Subcutaneous adipose tissue (tissue), 4 donors: ENCODE results near the gene ATF6. TPM values are rescaled to one million over a fixed set of nuclear protein-coding genes. Genes with fewer than 3 reads are reported as not detected.

Source experiments
- total RNA-seq, 4 donors: library from RNA; depleted of rRNA; stranded (reverse); fragments of >200 nt; gene quantifications; one replicate each; pipeline ENCODE4 v1.1.0, GENCODE V29; 2016
- TF ChIP-seq, protein P1 (sequence below): fragments of 450-650 bp; IDR thresholded peaks from one replicate; pipeline ENCODE4 v1.5.1; 2016; ENCODE audit warnings: low read depth, mild to moderate bottlenecking, control low read depth, antibody characterized with exemption, moderate library complexity

ATF6 gene
- total RNA-seq, 4 donors from 2014 or later, result 22.0 to 48.9 (median 30.4) TPM

DNA sequence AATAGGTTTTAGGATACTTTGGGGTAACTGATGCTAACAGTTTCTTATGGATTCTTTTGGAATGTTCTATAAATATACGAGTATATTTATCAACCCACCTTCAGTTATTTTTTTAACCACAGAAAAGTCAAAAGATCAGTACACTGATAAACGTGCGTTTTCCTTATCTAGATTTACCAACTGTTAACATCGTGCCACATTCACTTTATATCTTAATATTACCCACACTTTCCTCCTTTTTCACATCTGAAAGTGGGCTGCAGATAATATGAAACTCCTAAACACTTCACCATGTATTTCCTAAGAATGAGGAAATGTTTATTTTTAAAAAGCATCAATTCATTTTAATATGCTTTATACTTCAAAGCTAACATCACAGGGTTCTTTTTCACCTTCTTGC, 7.7 kb downstream of the ATF6 start:
- TF ChIP-seq, protein P1, sequence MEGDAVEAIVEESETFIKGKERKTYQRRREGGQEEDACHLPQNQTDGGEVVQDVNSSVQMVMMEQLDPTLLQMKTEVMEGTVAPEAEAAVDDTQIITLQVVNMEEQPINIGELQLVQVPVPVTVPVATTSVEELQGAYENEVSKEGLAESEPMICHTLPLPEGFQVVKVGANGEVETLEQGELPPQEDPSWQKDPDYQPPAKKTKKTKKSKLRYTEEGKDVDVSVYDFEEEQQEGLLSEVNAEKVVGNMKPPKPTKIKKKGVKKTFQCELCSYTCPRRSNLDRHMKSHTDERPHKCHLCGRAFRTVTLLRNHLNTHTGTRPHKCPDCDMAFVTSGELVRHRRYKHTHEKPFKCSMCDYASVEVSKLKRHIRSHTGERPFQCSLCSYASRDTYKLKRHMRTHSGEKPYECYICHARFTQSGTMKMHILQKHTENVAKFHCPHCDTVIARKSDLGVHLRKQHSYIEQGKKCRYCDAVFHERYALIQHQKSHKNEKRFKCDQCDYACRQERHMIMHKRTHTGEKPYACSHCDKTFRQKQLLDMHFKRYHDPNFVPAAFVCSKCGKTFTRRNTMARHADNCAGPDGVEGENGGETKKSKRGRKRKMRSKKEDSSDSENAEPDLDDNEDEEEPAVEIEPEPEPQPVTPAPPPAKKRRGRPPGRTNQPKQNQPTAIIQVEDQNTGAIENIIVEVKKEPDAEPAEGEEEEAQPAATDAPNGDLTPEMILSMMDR, result no peak

DNA sequence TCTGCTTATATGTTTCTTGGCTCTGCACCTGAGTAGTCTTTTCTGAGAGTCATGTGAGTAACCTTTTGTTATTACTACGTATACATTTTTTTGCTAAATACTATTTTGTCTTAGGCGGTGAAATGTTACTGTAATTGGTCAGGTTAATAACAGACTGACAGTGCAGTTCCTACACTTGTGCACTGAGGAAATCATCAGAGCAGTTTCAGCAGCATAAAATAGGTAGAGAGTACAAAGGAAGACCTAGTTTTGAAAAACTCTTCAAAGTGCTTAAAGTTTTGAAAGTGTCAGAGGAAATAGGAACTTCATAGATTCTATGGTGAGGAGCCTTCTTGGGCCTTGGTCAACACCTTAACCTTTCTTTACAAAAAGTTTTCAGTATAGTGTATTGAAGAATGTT, 11.1 kb downstream of the ATF6 start:
- TF ChIP-seq, protein P1, result no peak

DNA sequence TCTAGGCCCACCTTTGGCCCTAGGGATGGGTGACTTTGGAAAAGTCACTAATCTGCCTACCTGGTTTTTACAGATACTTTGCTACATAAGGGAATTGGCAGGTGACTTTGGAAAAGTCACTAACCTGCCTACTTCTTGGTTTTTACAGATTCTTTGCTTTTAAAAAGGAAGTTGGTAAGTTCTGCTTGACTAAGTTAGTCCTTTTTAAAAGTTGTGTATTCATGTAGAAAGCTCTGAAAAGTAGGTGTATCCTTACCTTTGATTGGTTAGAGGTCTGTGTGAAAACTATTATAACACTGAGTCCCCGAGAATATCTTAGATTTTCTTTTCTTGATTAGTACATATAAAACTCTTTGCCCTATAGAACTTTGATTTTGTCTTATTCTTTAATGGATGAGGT, 12.4 kb downstream of the ATF6 start:
- TF ChIP-seq, protein P1, result no peak

DNA sequence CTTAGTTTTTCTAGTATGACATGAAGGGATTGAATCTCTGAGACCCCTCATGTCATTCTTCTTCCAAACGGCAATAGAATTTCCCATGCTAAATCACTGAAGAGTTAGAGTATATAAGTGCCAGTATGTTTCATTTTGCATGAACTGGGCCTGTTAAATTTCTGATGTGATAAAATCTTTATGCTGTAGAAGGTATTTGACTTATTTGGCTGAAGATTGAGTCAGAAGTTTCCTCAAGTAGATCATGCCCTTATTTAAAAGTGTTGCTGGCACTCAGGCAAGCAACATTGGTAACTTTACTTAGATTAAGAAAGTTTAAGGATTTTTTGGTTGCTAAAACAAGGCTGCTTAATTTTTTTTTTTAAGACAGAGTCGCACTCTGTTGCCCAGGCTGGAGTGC, 13.3 kb downstream of the ATF6 start:
- TF ChIP-seq, protein P1, result no peak

DNA sequence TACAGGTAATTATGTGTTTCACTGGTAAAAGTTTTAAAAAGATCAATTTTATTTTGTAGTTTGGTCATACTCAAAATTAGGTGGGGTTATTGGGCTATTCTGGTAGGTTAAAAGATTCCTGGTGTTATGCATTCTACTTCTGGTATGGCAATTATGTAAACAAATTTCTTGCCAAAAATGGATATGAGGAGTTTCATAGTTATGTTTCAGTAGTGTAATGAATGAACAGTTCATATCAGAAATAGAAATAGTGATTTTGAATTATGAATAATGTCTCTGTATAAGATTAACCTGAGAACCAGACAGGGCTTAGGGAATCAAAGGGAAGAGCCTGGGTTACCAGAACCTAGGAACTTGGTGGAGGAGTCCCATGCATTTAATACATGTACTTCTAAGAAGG, 15.9 kb downstream of the ATF6 start:
- TF ChIP-seq, protein P1, result no peak

DNA sequence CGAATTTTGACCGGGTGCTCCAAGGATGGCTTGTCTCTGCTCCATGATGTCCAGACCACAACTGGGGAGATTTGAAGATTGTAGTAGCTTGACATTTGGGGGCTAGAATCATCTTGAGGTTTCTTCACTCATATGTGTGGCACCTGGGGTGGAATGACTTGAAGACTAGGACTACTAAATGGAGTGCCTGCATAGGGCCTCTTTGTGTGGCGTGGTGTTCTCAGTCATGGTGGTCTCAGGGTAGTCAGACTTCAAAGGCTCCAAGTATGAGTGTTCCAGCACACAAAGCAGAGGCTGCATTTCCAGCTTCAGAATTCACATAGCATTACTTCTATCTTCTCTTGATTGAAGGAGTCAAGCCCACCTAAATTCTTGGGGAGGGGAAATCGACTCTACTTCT, 16.8 kb downstream of the ATF6 start:
- TF ChIP-seq, protein P1, result no peak

DNA sequence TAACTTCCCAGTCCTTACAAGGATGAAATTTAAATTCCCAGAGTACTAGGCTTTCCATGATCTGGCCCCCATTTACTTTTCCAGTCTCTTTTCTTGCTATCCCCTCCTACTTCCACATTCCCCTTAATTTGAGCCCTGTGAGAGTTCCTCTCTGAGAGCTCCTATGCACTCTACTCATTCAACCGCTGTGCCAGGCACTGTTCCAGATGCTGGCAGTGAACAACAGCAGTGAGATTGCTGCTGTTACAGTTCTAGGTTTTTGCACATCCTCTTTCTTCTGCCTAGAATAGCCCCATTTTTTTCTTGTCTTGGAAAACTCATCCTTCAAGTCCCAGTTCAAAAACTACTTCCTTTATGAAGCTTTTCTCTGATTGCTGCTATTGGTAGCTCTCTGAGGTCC, 18.8 kb downstream of the ATF6 start:
- TF ChIP-seq, protein P1, result no peak
